CD14-positive monocyte (primary cell): Measurements from ENCODE around the gene HDAC4. TPM values are rescaled to one million over a fixed set of nuclear protein-coding genes. Genes with fewer than 3 reads are reported as not detected.

ENCODE experiments used
- DNase-seq, 3 donors: peaks; one replicate each; pipeline ENCODE4 v3.0.0-alpha.2; 2011 to 2022
- H2AFZ ChIP-seq: 2 replicates; pipeline ENCODE4 v1.6.0; 2012; ENCODE audit warnings: mild to moderate bottlenecking, low read depth, low read length, inconsistent platforms; ENCODE audit not compliant: insufficient read depth, poor library complexity, severe bottlenecking
- H3K27ac ChIP-seq, 2 donors: 1 replicate in 1 of 2; 2 replicates in 1 of 2; pipeline ENCODE4 v1.5.1; 2012 to 2013; ENCODE audit warnings: low read length in 2 of 2, control low read depth in 1 of 2, inconsistent platforms in 1 of 2, low read depth in 1 of 2, mild to moderate bottlenecking in 1 of 2
- H3K27me3 ChIP-seq, 2 donors: one replicate each; pipeline versions ENCODE4 v1.6.0 to v1.6.1; 2011 to 2013; ENCODE audit warnings: low read length in 2 of 2; ENCODE audit not compliant: control insufficient read depth in 2 of 2, insufficient read depth in 2 of 2
- H3K36me3 ChIP-seq, 2 donors: replicated peaks in 1 of 2; 1 replicate in 1 of 2; 2 replicates in 1 of 2; pipeline versions ENCODE4 v1.5.1 to v1.6.1; 2012 to 2013; ENCODE audit warnings: low read length in 2 of 2, control low read depth in 1 of 2, inconsistent platforms in 1 of 2, mild to moderate bottlenecking in 1 of 2; ENCODE audit not compliant: insufficient read depth in 2 of 2, control insufficient read depth in 1 of 2
- H3K4me1 ChIP-seq, 2 donors: 1 replicate in 1 of 2; 2 replicates in 1 of 2; pipeline versions ENCODE4 v1.5.1 to v1.6.1; 2012 to 2013; ENCODE audit warnings: low read length in 2 of 2, control low read depth in 1 of 2, inconsistent platforms in 1 of 2, mild to moderate bottlenecking in 1 of 2, moderate library complexity in 1 of 2; ENCODE audit not compliant: insufficient read depth in 2 of 2, control insufficient read depth in 1 of 2
- H3K4me2 ChIP-seq: replicated peaks from 2 replicates; pipeline ENCODE3; 2012; ENCODE audit warnings: low read length, moderate library complexity, mild to moderate bottlenecking; ENCODE audit not compliant: poor library complexity, severe bottlenecking; ENCODE audit errors: extremely low read depth
- H3K4me3 ChIP-seq, 3 experiments: fragments of 200-600 bp in 1 of 3; sonication (generic) in 1 of 3; replicated peaks in 1 of 3; 1 replicate in 2 of 3; 2 replicates in 1 of 3; pipeline ENCODE4 v1.5.1; 2011 to 2013; ENCODE audit warnings: low read length in 3 of 3, mild to moderate bottlenecking in 3 of 3, control low read depth in 2 of 3, low read depth in 2 of 3, inconsistent platforms in 1 of 3, moderate library complexity in 1 of 3
- H3K79me2 ChIP-seq: 2 replicates; pipeline ENCODE4 v1.6.0; 2012; ENCODE audit warnings: mild to moderate bottlenecking, control low read depth, inconsistent platforms, low read length, moderate library complexity; ENCODE audit not compliant: insufficient read depth
- H3K9ac ChIP-seq: 2 replicates; pipeline ENCODE4 v1.6.0; 2017; ENCODE audit warnings: low read length, mild to moderate bottlenecking; ENCODE audit not compliant: insufficient read depth, poor library complexity, severe bottlenecking
- H3K9me3 ChIP-seq, 2 donors: replicated peaks in 1 of 2; 1 replicate in 1 of 2; 2 replicates in 1 of 2; pipeline versions ENCODE4 v1.5.1 to v1.6.1; 2012 to 2013; ENCODE audit warnings: low read length in 2 of 2, control low read depth in 1 of 2; ENCODE audit not compliant: control insufficient read depth in 1 of 2, insufficient read depth in 1 of 2
- H4K20me1 ChIP-seq: 2 replicates; pipeline ENCODE4 v1.6.0; 2012; ENCODE audit warnings: mild to moderate bottlenecking, low read length, control low read depth, moderate library complexity; ENCODE audit not compliant: insufficient read depth
- H3K27ac Mint-ChIP-seq, 7 donors: one replicate each; pipeline ENCODE4 v1.8.0; 2020; ENCODE audit warnings: mild to moderate bottlenecking in 7 of 7, mixed read lengths in 7 of 7, moderate library complexity in 6 of 7, inconsistent platforms in 2 of 7
- H3K27me3 Mint-ChIP-seq, 3 donors: one replicate each; pipeline ENCODE4 v1.8.0; 2021 to 2022; ENCODE audit warnings: low read depth in 3 of 3, mild to moderate bottlenecking in 3 of 3, mixed read lengths in 3 of 3, moderate library complexity in 3 of 3, inconsistent platforms in 1 of 3
- H3K36me3 Mint-ChIP-seq, 2 donors: one replicate each; pipeline ENCODE4 v1.8.0; 2020; ENCODE audit warnings: mixed read lengths in 2 of 2, inconsistent platforms in 1 of 2, mild to moderate bottlenecking in 1 of 2
- H3K4me1 Mint-ChIP-seq: one replicate; pipeline ENCODE4 v1.8.0; 2020; ENCODE audit warnings: mild to moderate bottlenecking, mixed read lengths
- H3K4me3 Mint-ChIP-seq, 2 donors: one replicate each; pipeline ENCODE4 v1.8.0; 2020; ENCODE audit warnings: mild to moderate bottlenecking in 2 of 2, mixed read lengths in 2 of 2, moderate library complexity in 1 of 2
- H3K9me3 Mint-ChIP-seq, 7 donors: one replicate each; pipeline ENCODE4 v1.8.0; 2020 to 2022; ENCODE audit warnings: mixed read lengths in 7 of 7, mild to moderate bottlenecking in 6 of 7, moderate library complexity in 6 of 7, inconsistent platforms in 2 of 7
- CTCF ChIP-seq: fragments of 200-600 bp; IDR thresholded peaks from one replicate; pipeline ENCODE4 v1.8.0; 2022; ENCODE audit warnings: antibody characterized with exemption, mild to moderate bottlenecking
- WGBS: methylation state at CpG from one replicate; pipeline ENCODE4 v1.1.5; 2013; ENCODE audit warnings: missing lambda C conversion rate; ENCODE audit not compliant: insufficient coverage; 5-methylcytosine and 5-hydroxymethylcytosine counted together
- intact Hi-C, 2 donors: fragments of 100-400 bp; cut with micrococcal nuclease; formaldehyde crosslinking; loops; one replicate each; pipeline versions ENCODE4 v1.15.0 to v1.15.1; 2023
- polyA plus RNA-seq, 3 donors: library from polyadenylated mRNA; depleted of rRNA in 1 of 3; unstranded in 2 of 3; stranded (reverse) in 1 of 3; fragments of 300-500 nt in 2 of 3; fragments of >200 nt in 1 of 3; fragmentation: Illumina TruSeq in 2 of 3; gene quantifications; 1 replicate in 2 of 3; 2 replicates in 1 of 3; pipeline ENCODE4 v1.2.3, GENCODE V29; 2012 to 2021

Gene HDAC4
- polyA plus RNA-seq, 3 donors = 3.3 to 23.0 (median 4.5) TPM

DNA sequence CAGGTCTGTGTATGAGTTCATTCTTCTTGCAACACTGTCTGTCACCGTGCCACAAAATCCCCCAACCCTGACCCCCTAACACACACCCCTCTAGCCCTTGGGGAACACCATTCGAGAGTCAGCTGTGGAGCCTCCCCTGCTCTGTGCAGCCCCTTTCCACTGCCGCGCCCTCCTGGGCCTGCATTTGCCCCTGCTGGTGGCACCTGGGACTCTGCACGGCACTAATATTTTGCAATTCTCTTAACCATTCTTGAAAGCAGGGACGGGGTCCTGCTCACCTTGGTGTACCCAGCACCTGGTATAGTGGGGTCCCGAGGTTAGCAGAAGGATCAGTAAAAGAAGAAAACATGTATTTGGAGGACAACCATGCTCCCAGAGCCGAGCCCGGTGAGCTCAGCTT lies 124.0 kb downstream of the HDAC4 start:
- Mint-ChIP-seq H3K27me3 (peaks cover 0 to 3% (median 0%) of the 10 kb centered on the region in 3 donors), H3K4me3 (peak overlapping the region in 1 of 2 donors; percentile 21), H3K27ac (peak overlapping the region in 5 of 7 donors; percentile 70 to 98 (median 94)), H3K9me3 (no peaks in the 10 kb centered on the region), H3K4me1 (peaks cover 62% of the 10 kb centered on the region), H3K36me3 (peaks cover 18 to 34% of the 10 kb centered on the region in 2 donors)
- no peak for DNase-seq
- intact Hi-C loops = loop anchor here in 1 of 2 donors (10.0 kb wide), 1 partner anchor 118 kb away; no protein-coding TSS in a partner anchor
- Histone ChIP-seq H3K9ac (no peak overlapping the region), H3K36me3 (no peaks in the 10 kb centered on the region), H3K4me3 (no peak overlapping the region), H3K4me1 (peaks cover 60 to 76% of the 10 kb centered on the region in 2 donors), H3K27ac (no peak overlapping the region), H3K4me2 (no peak overlapping the region), H2AFZ (no peak overlapping the region), H3K79me2 (peaks cover 81% of the 10 kb centered on the region), H4K20me1 (peaks cover 3% of the 10 kb centered on the region), H3K27me3 (no peaks in the 10 kb centered on the region), H3K9me3 (no peaks in the 10 kb centered on the region)
- 100% methylated on average over 3 of the region's 9 CpGs for WGBS
- TF ChIP-seq CTCF = no peak

DNA sequence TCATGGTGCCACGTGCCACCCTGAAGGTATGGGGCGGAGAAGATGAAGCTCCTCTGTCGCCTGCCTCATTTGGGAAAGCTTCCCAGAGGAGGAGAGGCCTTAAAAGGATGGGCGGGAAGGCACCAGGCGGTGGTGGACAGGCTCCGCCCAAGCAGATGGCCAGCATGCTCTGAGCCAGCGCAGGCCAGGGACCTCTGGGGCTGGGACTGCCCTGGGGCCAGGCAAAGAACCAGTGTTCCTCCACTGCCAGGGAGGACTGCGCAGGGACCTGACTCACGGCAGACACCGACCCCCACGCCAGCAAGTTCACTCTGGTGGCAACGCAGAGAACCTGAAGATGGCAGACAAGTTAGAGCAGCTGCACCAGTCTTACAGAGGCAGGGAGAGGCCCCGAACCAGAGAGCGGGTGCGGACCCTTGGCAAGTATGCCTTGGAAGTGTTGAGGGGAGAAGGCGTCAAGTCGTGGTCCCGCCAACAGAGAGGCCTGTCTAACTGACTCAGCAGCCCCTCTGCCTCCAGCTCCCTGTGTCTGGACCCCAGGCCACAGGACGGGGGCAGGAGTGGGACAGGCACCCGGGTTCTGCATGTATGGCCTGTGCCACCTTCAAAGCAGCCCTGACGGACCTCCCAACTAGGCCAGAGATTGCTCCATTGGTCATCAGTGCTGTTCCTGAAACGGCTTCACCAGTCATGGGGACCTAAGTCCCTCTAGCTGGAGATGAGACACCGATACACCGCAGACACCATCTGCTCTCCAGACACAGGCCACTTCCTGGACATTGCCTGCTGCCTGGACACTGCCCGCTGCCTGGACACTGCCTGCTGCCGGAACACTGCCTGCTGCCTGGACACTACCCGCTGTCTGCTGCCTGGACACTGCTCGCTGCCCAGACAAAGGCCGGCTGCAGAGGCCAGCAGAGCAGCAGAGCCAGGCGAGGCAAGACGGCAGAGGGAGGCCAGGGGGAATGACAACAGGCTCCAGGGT lies 124.7 kb downstream of the HDAC4 start:
- H4K20me1 ChIP-seq = peaks cover 3% of the 10 kb centered on the region
- H3K79me2 ChIP-seq = peaks cover 88% of the 10 kb centered on the region
- peaks cover 0 to 3% (median 0%) of the 10 kb centered on the region in 3 donors for H3K27me3 Mint-ChIP-seq
- TF ChIP-seq CTCF = no peak
- H3K9ac ChIP-seq = peak overlapping the region; percentile 78
- H3K36me3 Mint-ChIP-seq = peaks cover 22 to 40% of the 10 kb centered on the region in 2 donors
- DNase-seq = peak in 2 of 3 donors; percentile 43 to 70
- peak overlapping the region; percentile 88 to 99 (median 96) for H3K27ac Mint-ChIP-seq
- H3K9me3 ChIP-seq = no peaks in the 10 kb centered on the region
- WGBS = 82% methylated on average over 29 of the region's 31 CpGs
- H3K4me3 Mint-ChIP-seq = peak overlapping the region in 1 of 2 donors; percentile 68
- H3K4me3 ChIP-seq = peak overlapping the region in 1 of 3 experiments; percentile 45
- intact Hi-C loops = loop anchor here in 1 of 2 donors (10.0 kb wide), 1 partner anchor 119 kb away; no protein-coding TSS in a partner anchor
- H3K27me3 ChIP-seq = no peaks in the 10 kb centered on the region
- peak overlapping the region; percentile 59 for H3K4me2 ChIP-seq
- no peaks in the 10 kb centered on the region for H3K36me3 ChIP-seq
- H2AFZ ChIP-seq = peak overlapping the region; percentile 27
- H3K4me1 ChIP-seq = peaks cover 63 to 84% of the 10 kb centered on the region in 2 donors
- H3K27ac ChIP-seq = peak overlapping the region; percentile 83 to 93
- no peaks in the 10 kb centered on the region for H3K9me3 Mint-ChIP-seq
- H3K4me1 Mint-ChIP-seq = peaks cover 67% of the 10 kb centered on the region
